B cell (primary cell): ENCODE measurements around the gene KRTAP4-5.

Experiments
- CTCF ChIP-seq: fragments of 200-600 bp; IDR thresholded peaks from one replicate; pipeline ENCODE4 v1.8.0; 2022; ENCODE audit warnings: antibody characterized with exemption, mild to moderate bottlenecking
- EZH2 ChIP-seq: IDR thresholded peaks from 2 replicates; pipeline ENCODE4 v1.6.1; 2012; ENCODE audit warnings: borderline replicate concordance, low read depth, mild to moderate bottlenecking, moderate library complexity, low read length; ENCODE audit not compliant: insufficient read depth, poor library complexity, severe bottlenecking

GRCh38 chr17:41126412-41126811 lies 23.2 kb downstream of the KRTAP4-5 start:
- no peak for TF ChIP-seq CTCF
- no peak for TF ChIP-seq EZH2
